Adrenal gland (tissue), 5 donors: ENCODE results near the gene DGLUCY.

ENCODE experiments used
- CTCF ChIP-seq, 6 experiments: fragments of 450-650 bp in 4 of 6; fragments of 200-600 bp in 2 of 6; sonication (generic) in 1 of 6; IDR thresholded peaks; 1 replicate in 5 of 6; 2 replicates in 1 of 6; pipeline versions ENCODE4 v1.5.1 to v1.8.0; 2016 to 2021; ENCODE audit warnings: antibody characterized with exemption in 6 of 6, mild to moderate bottlenecking in 2 of 6, moderate library complexity in 1 of 6
- POLR2A ChIP-seq, 2 donors: fragments of 450-650 bp; IDR thresholded peaks; one replicate each; pipeline ENCODE4 v1.6.1; 2017; ENCODE audit warnings: antibody characterized with exemption in 2 of 2, mild to moderate bottlenecking in 2 of 2, moderate library complexity in 1 of 2
- donor health status: DM: no; HTN: no; CAD: no.

GRCh38 chr14:91068642-91069041 lies 45.2 kb upstream of the DGLUCY start:
- TF ChIP-seq POLR2A (IDR thresholded peaks at IDR 0.05) (no peak), CTCF (IDR thresholded peaks at IDR 0.05) (no peak)
